Measurements from ENCODE around the gene WDR27.

DNA sequence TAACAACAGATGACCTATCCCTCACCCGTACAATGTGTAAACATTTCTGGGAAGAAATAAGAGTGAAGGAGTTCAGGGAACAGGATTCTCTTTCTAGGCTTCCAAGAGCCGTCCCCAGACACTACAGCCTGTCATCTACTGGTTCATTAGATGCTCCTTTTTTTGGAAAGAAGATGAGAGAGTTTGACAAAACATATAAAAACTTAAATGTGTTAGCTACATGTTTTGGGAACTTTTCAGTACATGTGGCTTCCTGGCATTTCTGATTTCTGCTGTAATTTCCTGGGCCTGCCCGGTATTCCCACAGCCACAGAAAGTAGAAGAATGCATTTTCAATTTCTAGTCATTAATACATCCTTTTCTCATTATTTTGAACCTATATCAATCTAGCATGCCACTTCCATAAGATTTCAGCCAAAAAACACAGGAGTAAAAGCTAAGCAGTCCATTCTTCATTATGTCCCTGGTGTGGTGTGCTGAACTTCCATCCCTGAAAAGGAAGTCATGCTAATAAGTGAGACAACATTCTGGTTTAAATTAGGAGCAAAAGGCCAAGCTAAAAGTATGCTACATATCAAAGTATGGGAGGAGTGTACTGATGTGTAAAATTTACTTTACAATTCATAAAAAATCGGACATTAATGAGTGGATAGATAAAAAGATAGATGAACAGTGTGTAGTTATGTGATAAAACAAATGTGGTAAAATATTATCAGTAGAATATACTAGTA lies 198.2 kb downstream of the WDR27 start:
- no peak for TF ChIP-seq POLR2A (IDR thresholded peaks at IDR 0.05)
- TF ChIP-seq POLR2AphosphoS5 (IDR thresholded peaks at IDR 0.05): no peak
- TF ChIP-seq CTCF (IDR thresholded peaks at IDR 0.05 in 8 of 11, conservative IDR thresholded peaks at IDR 0.05 in 3 of 11): no peak

All from spleen (tissue), 7 donors.